GM12892 (cell line): ENCODE measurements around the gene NDUFS5.
"Not testable (repeated sequence)": the region's sequence is repeated elsewhere in the genome, so short reads cannot be mapped to it uniquely, and the experiment has no call there.

ENCODE experiments used
- DNase-seq: peaks from one replicate; pipeline ENCODE4 v3.0.0; 2011; ENCODE audit not compliant: insufficient read length
- FAIRE-seq: peaks from 2 replicates; lab custom pipeline; 2011; peaks lifted over from hg19 to GRCh38; lab: Jason Lieb, UNC
- POLR2A ChIP-seq: IDR thresholded peaks from 2 replicates; pipeline ENCODE4 v1.6.1; 2011; ENCODE audit warnings: low read depth, low read length, control low read depth
- POLR2AphosphoS5 ChIP-seq: IDR thresholded peaks from 2 replicates; pipeline ENCODE4 v1.6.1; 2011; ENCODE audit warnings: low read depth, low read length, control low read depth
- TAF1 ChIP-seq: IDR thresholded peaks from 2 replicates; pipeline ENCODE4 v1.6.1; 2011; ENCODE audit warnings: low read depth, mild to moderate bottlenecking, control low read depth, low read length, borderline replicate concordance

The NDUFS5 gene

GRCh38 chr1:39051956-39052355, 25.8 kb downstream of the NDUFS5 start:
- DNase-seq (no peak), FAIRE-seq (no peak)
- no peak for TF ChIP-seq POLR2AphosphoS5
- TF ChIP-seq POLR2A, result no peak
- no peak for TF ChIP-seq TAF1

GRCh38 chr1:39055213-39055710, 29.1 kb downstream of the NDUFS5 start:
- not testable (repeated sequence) for FAIRE-seq, DNase-seq

- not testable (repeated sequence) for FAIRE-seq, DNase-seq
Measured at GRCh38 chr1:39061516-39061915, 35.4 kb downstream of the NDUFS5 start.

- DNase-seq (no peak), FAIRE-seq (no peak)
- no peak for TF ChIP-seq POLR2AphosphoS5
- no peak for TF ChIP-seq TAF1
- TF ChIP-seq POLR2A, result no peak
Measured at GRCh38 chr1:39061951-39062350, 35.8 kb downstream of the NDUFS5 start.

GRCh38 chr1:39063191-39063590, 37.0 kb downstream of the NDUFS5 start:
- no peak for TF ChIP-seq POLR2AphosphoS5
- no peak for TF ChIP-seq POLR2A
- TF ChIP-seq TAF1, result no peak
- FAIRE-seq, result no peak
- no peak for DNase-seq

GRCh38 chr1:39063775-39064174, 37.6 kb downstream of the NDUFS5 start:
- no peak for TF ChIP-seq POLR2A
- TF ChIP-seq TAF1, result no peak
- TF ChIP-seq POLR2AphosphoS5, result no peak
- FAIRE-seq, result no peak
- no peak for DNase-seq

GRCh38 chr1:39065542-39065941, 39.4 kb downstream of the NDUFS5 start:
- no peak for DNase-seq
- TF ChIP-seq TAF1 (no peak), POLR2AphosphoS5 (no peak), POLR2A (no peak)
- FAIRE-seq, result no peak

- DNase-seq, FAIRE-seq: not testable (repeated sequence)
Measured at GRCh38 chr1:39068227-39068626, 42.1 kb downstream of the NDUFS5 start.

GRCh38 chr1:39071557-39071956, 45.4 kb downstream of the NDUFS5 start:
- DNase-seq, FAIRE-seq: not testable (repeated sequence)

- DNase-seq (no peak), FAIRE-seq (no peak)
- TF ChIP-seq TAF1 (no peak), POLR2AphosphoS5 (no peak), POLR2A (no peak)
Measured at GRCh38 chr1:39076127-39076798, 50.1 kb downstream of the NDUFS5 start.

GRCh38 chr1:39076799-39077148, 50.6 kb downstream of the NDUFS5 start:
- no peak for FAIRE-seq
- TF ChIP-seq POLR2AphosphoS5 (no peak), POLR2A (no peak), TAF1 (no peak)
- no peak for DNase-seq

- no peak for DNase-seq
- no peak for FAIRE-seq
- TF ChIP-seq TAF1 (no peak), POLR2A (no peak), POLR2AphosphoS5 (no peak)
Measured at GRCh38 chr1:39080269-39080826, 54.2 kb downstream of the NDUFS5 start.

GRCh38 chr1:39080831-39081270, 54.7 kb downstream of the NDUFS5 start:
- FAIRE-seq, result no peak

More at GRCh38 chr1:39080831-39081270, 54.7 kb downstream of the NDUFS5 start:
- no peak for DNase-seq
- no peak for TF ChIP-seq POLR2AphosphoS5
- TF ChIP-seq TAF1, result no peak
- TF ChIP-seq POLR2A, result no peak
